ENCODE measurements around the gene MACROD2.

GRCh38 chr20:14375416-14375985 lies 380.2 kb downstream of the MACROD2 start:
- TF ChIP-seq EZH2 (IDR thresholded peaks at IDR 0.05; ENCODE audit: insufficient read depth, low read length), result no peak
- TF ChIP-seq CTCF (IDR thresholded peaks at IDR 0.05; ENCODE audit: insufficient read depth, low read depth, low read length), result no peak
